ENCODE data around the gene OBSCN.

DNA sequence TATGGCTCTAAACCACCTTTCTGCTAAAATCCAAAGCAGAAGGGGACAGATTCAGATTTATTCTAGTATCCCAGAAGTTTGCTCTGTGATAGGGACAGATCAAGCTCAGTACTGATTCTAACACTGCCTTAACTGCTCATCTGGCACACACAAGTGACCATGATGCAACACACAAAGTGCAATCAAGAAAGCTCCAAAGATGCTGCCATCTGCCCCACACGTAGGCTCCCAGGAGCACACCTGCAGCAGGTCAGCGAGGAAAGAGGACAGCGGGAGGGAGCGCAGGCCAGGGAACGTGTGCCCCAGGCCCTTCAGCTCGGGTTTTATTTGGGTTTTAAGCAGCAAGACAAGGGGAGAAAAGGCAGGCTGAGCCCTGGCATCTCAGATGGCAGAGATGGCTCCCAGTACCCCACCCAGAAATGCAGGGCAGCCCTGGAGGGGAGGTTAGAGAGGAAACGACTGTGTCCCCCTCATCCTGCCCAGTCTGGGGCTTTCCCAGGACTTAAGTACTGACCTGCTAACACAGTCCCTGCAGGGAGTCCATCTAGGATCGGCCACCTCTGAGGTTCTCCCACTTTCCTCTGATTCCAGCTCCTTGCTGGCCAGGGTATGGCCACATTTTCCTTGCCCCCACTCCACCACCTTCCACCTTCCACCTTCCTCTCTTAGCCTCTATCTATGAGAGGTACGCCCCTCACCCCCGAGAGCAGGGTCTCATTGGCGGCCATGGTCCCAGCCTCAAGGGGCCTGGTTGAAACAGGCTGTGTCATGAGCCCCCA is 197.5 kb downstream of the OBSCN start:
- TF ChIP-seq EZH2 (IDR thresholded peaks at IDR 0.05; ENCODE audit: insufficient read depth, poor library complexity, severe bottlenecking) (no peak), EZH2phosphoT487 (IDR thresholded peaks at IDR 0.05; ENCODE audit: insufficient read depth, low read depth) (no peak)
